H1 (cell line): ENCODE measurements around the gene RPL39L. TPM values are rescaled to one million over a fixed set of nuclear protein-coding genes. Genes with fewer than 3 reads are reported as not detected.

Source experiments
- CTCF ChIA-PET: fragments of 300-600 bp; sonication (Branson Sonifier 250); formaldehyde crosslinking; loops from one replicate; lab custom pipeline; 2021; ENCODE audit not compliant: partially characterized antibody; lab: Charles Lee
- POLR2A ChIA-PET: fragments of 300-600 bp; sonication (Branson Sonifier 250); formaldehyde crosslinking; loops from one replicate; lab custom pipeline; 2021; ENCODE audit warnings: inconsistent platforms; ENCODE audit not compliant: partially characterized antibody; lab: Charles Lee
- DNase-seq, 2 experiments: peaks; one replicate each; pipeline versions ENCODE4 v3.0.0 to v3.0.0-alpha.2; 2010 to 2022; ENCODE audit warnings: low spot score in 2 of 2, low read depth in 1 of 2, mixed read lengths in 1 of 2
- FAIRE-seq: peaks from 2 replicates; lab custom pipeline; 2011; peaks lifted over from hg19 to GRCh38; lab: Jason Lieb, UNC
- H2AFZ ChIP-seq: 2 replicates; pipeline ENCODE4 v1.8.1; 2012; ENCODE audit warnings: low read length, inconsistent platforms
- H2AK5ac ChIP-seq: 2 replicates; pipeline ENCODE4 v1.6.1; 2013; ENCODE audit warnings: low read depth, low read length
- H2BK120ac ChIP-seq: replicated peaks from 2 replicates; pipeline ENCODE3; 2013; ENCODE audit warnings: low read depth, low read length, inconsistent platforms
- H2BK12ac ChIP-seq: 2 replicates; pipeline ENCODE4 v1.6.1; 2013; ENCODE audit warnings: low read depth, low read length
- H2BK15ac ChIP-seq: 2 replicates; pipeline ENCODE4 v1.6.1; 2013; ENCODE audit warnings: low read length
- H2BK20ac ChIP-seq: 2 replicates; pipeline ENCODE4 v1.6.1; 2013; ENCODE audit warnings: low read length
- H2BK5ac ChIP-seq: 2 replicates; pipeline ENCODE4 v1.6.1; 2013; ENCODE audit warnings: low read depth, low read length
- H3K14ac ChIP-seq: 2 replicates; pipeline ENCODE4 v1.6.1; 2013; ENCODE audit warnings: inconsistent platforms; ENCODE audit not compliant: insufficient read length
- H3K18ac ChIP-seq: 2 replicates; pipeline ENCODE4 v1.6.1; 2013; ENCODE audit warnings: low read length; ENCODE audit errors: extremely low read depth
- H3K23ac ChIP-seq: 2 replicates; pipeline ENCODE4 v1.6.1; 2013; ENCODE audit warnings: inconsistent platforms; ENCODE audit not compliant: insufficient read length
- H3K23me2 ChIP-seq: 2 replicates; pipeline ENCODE4 v1.6.1; 2013; ENCODE audit warnings: low read depth, low read length
- H3K27ac ChIP-seq: 2 replicates; pipeline ENCODE4 v1.6.1; 2011; ENCODE audit warnings: low read depth, low read length, inconsistent platforms
- H3K27me3 ChIP-seq, 4 experiments: replicated peaks in 1 of 4; 1 replicate in 1 of 4; 2 replicates in 3 of 4; pipeline versions ENCODE4 v1.6.1 to v1.8.1; 2011 to 2013; ENCODE audit warnings: low read length in 3 of 4, mild to moderate bottlenecking in 3 of 4, inconsistent platforms in 2 of 4, mixed read lengths in 2 of 4, moderate library complexity in 1 of 4; ENCODE audit not compliant: control insufficient read depth in 3 of 4, insufficient read depth in 3 of 4; ENCODE audit errors: extremely low read depth in 1 of 4
- H3K36me3 ChIP-seq, 4 experiments: 2 replicates each; pipeline versions ENCODE4 v1.6.1 to v1.8.1; 2011 to 2013; ENCODE audit warnings: mild to moderate bottlenecking in 4 of 4, low read length in 3 of 4, moderate library complexity in 2 of 4, control low read depth in 1 of 4, inconsistent platforms in 1 of 4; ENCODE audit not compliant: insufficient read depth in 4 of 4, control insufficient read depth in 2 of 4
- H3K4ac ChIP-seq: replicated peaks from 2 replicates; pipeline ENCODE3; 2013; ENCODE audit warnings: low read length, low read depth, mixed read lengths, inconsistent platforms; ENCODE audit not compliant: insufficient read length
- H3K4me1 ChIP-seq, 4 experiments: replicated peaks in 1 of 4; 1 replicate in 1 of 4; 2 replicates in 3 of 4; pipeline versions ENCODE4 v1.6.1 to v1.8.1; 2011 to 2013; ENCODE audit warnings: low read length in 3 of 4, inconsistent platforms in 2 of 4, mixed read lengths in 1 of 4; ENCODE audit not compliant: insufficient read depth in 4 of 4, control insufficient read depth in 3 of 4
- H3K4me2 ChIP-seq, 2 experiments: 2 replicates each; pipeline versions ENCODE4 v1.6.1 to v1.8.1; 2011 to 2013; ENCODE audit warnings: low read depth in 2 of 2, low read length in 2 of 2, control low read depth in 1 of 2, inconsistent platforms in 1 of 2, mild to moderate bottlenecking in 1 of 2; ENCODE audit not compliant: insufficient read depth in 1 of 2
- H3K4me3 ChIP-seq, 4 experiments: fragments of 200-600, 300-600 bp in 1 of 4; sonication (generic), shearing (Covaris generic), sonication (Bioruptor Twin) in 1 of 4; 2 replicates each; pipeline versions ENCODE4 v1.5.1 to v1.8.1; 2011 to 2016; ENCODE audit warnings: low read length in 4 of 4, low read depth in 3 of 4, control low read depth in 2 of 4, inconsistent platforms in 2 of 4, mild to moderate bottlenecking in 2 of 4, mixed read lengths in 1 of 4, moderate library complexity in 1 of 4; ENCODE audit not compliant: insufficient read depth in 2 of 4; ENCODE audit errors: extremely low read depth in 1 of 4
- H3K56ac ChIP-seq: replicated peaks from 2 replicates; pipeline ENCODE3; 2013; ENCODE audit warnings: low read depth, mild to moderate bottlenecking, mixed read lengths, low read length, inconsistent platforms; ENCODE audit not compliant: insufficient read length
- H3K79me1 ChIP-seq: 2 replicates; pipeline ENCODE4 v1.6.1; 2013; ENCODE audit warnings: low read depth, low read length, control low read depth
- H3K79me2 ChIP-seq, 2 experiments: 2 replicates each; pipeline versions ENCODE4 v1.6.1 to v1.8.1; 2012 to 2013; ENCODE audit warnings: low read length in 2 of 2, mild to moderate bottlenecking in 2 of 2, inconsistent platforms in 1 of 2; ENCODE audit not compliant: insufficient read depth in 2 of 2, control insufficient read depth in 1 of 2
- H3K9ac ChIP-seq, 4 experiments: replicated peaks in 1 of 4; 1 replicate in 1 of 4; 2 replicates in 3 of 4; pipeline versions ENCODE4 v1.6.1 to v1.8.1; 2011 to 2013; ENCODE audit warnings: low read depth in 3 of 4, low read length in 3 of 4, control low read depth in 2 of 4, mild to moderate bottlenecking in 2 of 4, moderate library complexity in 2 of 4, inconsistent platforms in 1 of 4; ENCODE audit errors: extremely low read depth in 1 of 4
- H3K9me3 ChIP-seq, 2 experiments: 2 replicates each; pipeline versions ENCODE4 v1.6.1 to v1.8.1; 2012 to 2013; ENCODE audit warnings: mild to moderate bottlenecking in 2 of 2, moderate library complexity in 2 of 2, control low read depth in 1 of 2, inconsistent platforms in 1 of 2, low read depth in 1 of 2, low read length in 1 of 2, mixed read lengths in 1 of 2; ENCODE audit not compliant: insufficient read depth in 2 of 2
- H4K20me1 ChIP-seq, 2 experiments: replicated peaks in 1 of 2; 2 replicates each; pipeline versions ENCODE3 to v1.8.1; 2011 to 2013; ENCODE audit warnings: inconsistent platforms in 2 of 2, low read length in 2 of 2, mild to moderate bottlenecking in 1 of 2; ENCODE audit not compliant: insufficient read depth in 2 of 2, control insufficient read depth in 1 of 2
- H4K5ac ChIP-seq: 2 replicates; pipeline ENCODE4 v1.6.1; 2013; ENCODE audit warnings: low read length, low read depth, mixed read lengths, inconsistent platforms; ENCODE audit not compliant: insufficient read length
- H4K8ac ChIP-seq: 2 replicates; pipeline ENCODE4 v1.8.0; 2013; ENCODE audit warnings: mild to moderate bottlenecking, moderate library complexity, low read length, inconsistent platforms; ENCODE audit not compliant: insufficient read depth; ENCODE audit errors: extremely low read depth
- H4K91ac ChIP-seq: replicated peaks from 2 replicates; pipeline ENCODE3; 2013; ENCODE audit warnings: low read length, mixed read lengths, inconsistent platforms; ENCODE audit not compliant: insufficient read length
- BRCA1 ChIP-seq: IDR thresholded peaks from 2 replicates; pipeline ENCODE4 v1.6.1; 2012; ENCODE audit warnings: low read depth, low read length, improper control_type of control experiment
- CBX5 ChIP-seq: fragments of 300-800, 300-1000 bp; sonication (generic); IDR thresholded peaks from 2 replicates; pipeline ENCODE4 v1.7.1; 2016; ENCODE audit warnings: antibody characterized with exemption, low read length, low read depth
- GABPA ChIP-seq: IDR thresholded peaks from 2 replicates; pipeline ENCODE4 v1.6.1; 2011; ENCODE audit warnings: mild to moderate bottlenecking, low read length, moderate library complexity, borderline replicate concordance; ENCODE audit not compliant: insufficient read depth
- KDM5A ChIP-seq: fragments of 200-600 bp; IDR thresholded peaks from 2 replicates; pipeline ENCODE4 v1.7.1; 2012; ENCODE audit warnings: mild to moderate bottlenecking, low read length, inconsistent platforms, mixed read lengths
- POLR2A ChIP-seq, 2 experiments: IDR thresholded peaks; 1 replicate in 1 of 2; 2 replicates in 1 of 2; pipeline ENCODE4 v1.6.1; 2011; ENCODE audit warnings: low read depth in 2 of 2, low read length in 2 of 2, mild to moderate bottlenecking in 2 of 2; ENCODE audit errors: control extremely low read depth in 1 of 2
- POLR2AphosphoS5 ChIP-seq: IDR thresholded peaks from 2 replicates; pipeline ENCODE4 v1.6.1; 2011; ENCODE audit warnings: low read depth, low read length
- RAD21 ChIP-seq, 2 experiments: IDR thresholded peaks in 1 of 2; conservative IDR thresholded peaks in 1 of 2; 2 replicates each; pipeline ENCODE4 v1.6.1; 2011; ENCODE audit warnings: low read depth in 2 of 2, low read length in 2 of 2, improper control_type of control experiment in 1 of 2, inconsistent platforms in 1 of 2, mild to moderate bottlenecking in 1 of 2, moderate library complexity in 1 of 2
- SAP30 ChIP-seq: fragments of 300-600 bp; sonication (generic); IDR thresholded peaks from 2 replicates; pipeline ENCODE4 v1.7.1; 2012; ENCODE audit warnings: low read length, moderate library complexity, mild to moderate bottlenecking, inconsistent platforms; ENCODE audit not compliant: insufficient read depth, insufficient replicate concordance
- WGBS, 2 experiments: shearing (Covaris generic) in 1 of 2; methylation state at CpG; one replicate each; pipeline versions ENCODE4 v1.1.6 to v1.1.7; 2013 to 2015; ENCODE audit warnings: low lambda C conversion rate in 2 of 2, mixed read lengths in 2 of 2, inconsistent platforms in 1 of 2, low coverage in 1 of 2, missing lambda C conversion rate in 1 of 2; ENCODE audit not compliant: insufficient replicate concordance in 2 of 2, insufficient coverage in 1 of 2, insufficient read length in 1 of 2; ENCODE audit errors: extremely low coverage in 1 of 2, missing lambda C conversion rate in 1 of 2; 5-methylcytosine and 5-hydroxymethylcytosine counted together
- polyA plus RNA-seq, 7 experiments: library from polyadenylated mRNA; depleted of rRNA in 3 of 7; stranded (reverse) in 5 of 7; unstranded in 2 of 7; fragments of >200 nt in 5 of 7; fragments of 200-250 nt in 2 of 7; gene quantifications; 1 replicate in 5 of 7; 2 replicates in 1 of 7; 4 replicates in 1 of 7; pipeline versions ENCODE4 v1.2.1 to v1.2.3, GENCODE V29; 2011 to 2013; ENCODE audit warnings: missing spikeins in 2 of 7, mixed read lengths in 2 of 7
- total RNA-seq: library from RNA; stranded (reverse); fragmentation: NEBNext Ultra II Directional; extraction: Animal tissue kit (Norgen Biotek cat#: 25700); gene quantifications from 2 replicates; pipeline ENCODE4 v1.2.1, GENCODE V29; 2021
- TF ChIP-seq, protein P1 (sequence below), 3 experiments: IDR thresholded peaks; 1 replicate in 2 of 3; 2 replicates in 1 of 3; pipeline versions ENCODE4 v1.5.1 to v1.6.1; 2011; ENCODE audit warnings: low read length in 3 of 3, mild to moderate bottlenecking in 3 of 3, inconsistent platforms in 2 of 3, low read depth in 1 of 3, moderate library complexity in 1 of 3; ENCODE audit not compliant: insufficient read depth in 1 of 3; ENCODE audit errors: control extremely low read depth in 1 of 3

Gene RPL39L
- total and polyA plus RNA-seq, 2 of the 8 experiments (the other 6 are each of a cell fraction or from before 2014, with no cell fraction given), result 51.8 to 67.7 TPM

DNA sequence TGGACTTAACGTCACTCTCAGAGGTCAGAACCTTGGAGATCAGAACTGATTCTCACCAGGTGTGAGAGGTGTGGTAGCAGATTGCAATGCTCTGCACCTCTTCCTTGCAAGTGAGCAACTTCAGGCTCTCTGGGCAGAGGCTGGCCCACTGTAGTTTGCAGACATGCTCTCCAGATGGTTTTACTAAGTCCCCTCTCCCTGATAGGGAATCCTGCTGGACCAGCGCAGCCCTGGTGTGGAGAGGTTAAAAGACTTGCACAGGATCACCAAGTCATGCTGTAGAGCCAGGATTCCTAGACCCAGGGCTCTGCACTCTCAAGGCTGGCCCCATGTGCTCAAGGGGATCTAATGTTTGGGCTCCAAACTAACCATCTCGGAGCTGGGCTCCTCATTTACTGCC, 62.2 kb downstream of the RPL39L start:
- WGBS, 2 experiments, result 84% methylated on average over 3 of the region's 3 CpGs; no CpG with 5 or more reads in 1 of the 2 experiments
- no peaks in the 10 kb centered on the region; the same call in 1 of the 2 replicates for H3K79me1 ChIP-seq

More for the DNA sequence above, 62.2 kb downstream of the RPL39L start:
- Histone ChIP-seq H4K20me1 (peaks cover 0 to 2% of the 10 kb centered on the region in 2 experiments), H2BK12ac (no peak overlapping the region), H3K4me3 (no peak overlapping the region), H3K14ac (no peak overlapping the region), H2AFZ (no peak overlapping the region), H2BK5ac (no peak overlapping the region), H2BK15ac (no peak overlapping the region), H4K5ac (no peak overlapping the region), H3K9ac (no peak overlapping the region), H3K18ac (no peak overlapping the region), H2AK5ac (no peak overlapping the region), H3K9me3 (no peaks in the 10 kb centered on the region), H3K27me3 (no peaks in the 10 kb centered on the region), H3K4me1 (peaks cover 0 to 5% (median 2%) of the 10 kb centered on the region in 4 experiments; a peak in 1 of 7 replicates), H3K4me2 (no peak overlapping the region), H3K79me2 (no peaks in the 10 kb centered on the region), H3K23ac (no peak overlapping the region), H3K4ac (no peak overlapping the region), H2BK20ac (no peak overlapping the region), H3K36me3 (peaks cover 6 to 55% (median 27%) of the 10 kb centered on the region in 4 experiments; a peak in 7 of 8 replicates), H3K56ac (no peak overlapping the region), H4K91ac (no peak overlapping the region), H4K8ac (no peak overlapping the region), H2BK120ac (no peak overlapping the region), H3K27ac (no peak overlapping the region), H3K23me2 (no peaks in the 10 kb centered on the region)
- DNase-seq (no peak), FAIRE-seq (no peak)
- ChIA-PET CTCF (interaction anchor here (0.6 to 1.9 kb wide), 3 partner anchors 10 to 496 kb away, joined by 4 to 5 read pairs (median 4); no protein-coding TSS in a partner anchor), POLR2A (interaction anchor here (1.1 kb wide), 1 partner anchor 10 kb away, joined by 3 read pairs; no protein-coding TSS in a partner anchor)
- TF ChIP-seq POLR2A (IDR thresholded peaks at IDR 0.05; ENCODE audit: control extremely low read depth in 1 of 2, low read depth in 2 of 2, low read length in 2 of 2), result no peak
- no peak for TF ChIP-seq CBX5
- TF ChIP-seq KDM5A, result no peak
- TF ChIP-seq GABPA, result no peak
- TF ChIP-seq, protein P1, sequence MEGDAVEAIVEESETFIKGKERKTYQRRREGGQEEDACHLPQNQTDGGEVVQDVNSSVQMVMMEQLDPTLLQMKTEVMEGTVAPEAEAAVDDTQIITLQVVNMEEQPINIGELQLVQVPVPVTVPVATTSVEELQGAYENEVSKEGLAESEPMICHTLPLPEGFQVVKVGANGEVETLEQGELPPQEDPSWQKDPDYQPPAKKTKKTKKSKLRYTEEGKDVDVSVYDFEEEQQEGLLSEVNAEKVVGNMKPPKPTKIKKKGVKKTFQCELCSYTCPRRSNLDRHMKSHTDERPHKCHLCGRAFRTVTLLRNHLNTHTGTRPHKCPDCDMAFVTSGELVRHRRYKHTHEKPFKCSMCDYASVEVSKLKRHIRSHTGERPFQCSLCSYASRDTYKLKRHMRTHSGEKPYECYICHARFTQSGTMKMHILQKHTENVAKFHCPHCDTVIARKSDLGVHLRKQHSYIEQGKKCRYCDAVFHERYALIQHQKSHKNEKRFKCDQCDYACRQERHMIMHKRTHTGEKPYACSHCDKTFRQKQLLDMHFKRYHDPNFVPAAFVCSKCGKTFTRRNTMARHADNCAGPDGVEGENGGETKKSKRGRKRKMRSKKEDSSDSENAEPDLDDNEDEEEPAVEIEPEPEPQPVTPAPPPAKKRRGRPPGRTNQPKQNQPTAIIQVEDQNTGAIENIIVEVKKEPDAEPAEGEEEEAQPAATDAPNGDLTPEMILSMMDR (IDR thresholded peaks at IDR 0.05; ENCODE audit: control extremely low read depth in 1 of 3, insufficient read depth in 1 of 3, low read depth in 1 of 3, low read length in 3 of 3), result no peak
- no peak for TF ChIP-seq SAP30
- TF ChIP-seq RAD21 (IDR thresholded peaks at IDR 0.05 in 1 of 2, conservative IDR thresholded peaks at IDR 0.05 in 1 of 2; ENCODE audit: low read depth in 2 of 2, low read length in 2 of 2), result no peak
- TF ChIP-seq POLR2AphosphoS5, result no peak
- no peak for TF ChIP-seq BRCA1
